Measurements from ENCODE around the gene OR2Y1. TPM values are rescaled to one million over a fixed set of nuclear protein-coding genes. Genes with fewer than 3 reads are reported as not detected.
"Not testable (repeated sequence)": the region's sequence is repeated elsewhere in the genome, so short reads cannot be mapped to it uniquely, and the experiment has no call there.

OR2Y1 gene
- total RNA-seq, 1 donor from 2014 or later: not detected

DNA sequence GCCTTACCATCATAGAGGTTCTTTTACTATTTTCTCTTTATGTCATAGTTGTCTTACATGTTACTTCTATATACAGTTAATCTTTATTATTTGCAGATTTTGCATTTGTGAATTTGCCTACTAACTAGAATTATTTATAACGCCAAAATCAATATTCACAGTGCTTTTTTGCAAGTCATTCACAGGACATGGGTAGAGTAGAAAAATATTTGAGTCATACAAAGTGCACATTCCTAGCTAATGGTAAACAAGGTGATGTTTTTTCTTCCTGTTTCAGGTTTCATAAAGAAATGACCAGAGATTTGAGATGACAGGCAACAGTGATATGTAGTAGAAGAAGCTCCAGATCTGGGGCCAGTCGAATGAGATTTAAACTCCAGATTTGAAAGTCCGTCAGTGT is 30.0 kb upstream of the OR2Y1 start:
- no peak for TF ChIP-seq CTCF (IDR thresholded peaks at IDR 0.05)
- no peak for DNase-seq

DNA sequence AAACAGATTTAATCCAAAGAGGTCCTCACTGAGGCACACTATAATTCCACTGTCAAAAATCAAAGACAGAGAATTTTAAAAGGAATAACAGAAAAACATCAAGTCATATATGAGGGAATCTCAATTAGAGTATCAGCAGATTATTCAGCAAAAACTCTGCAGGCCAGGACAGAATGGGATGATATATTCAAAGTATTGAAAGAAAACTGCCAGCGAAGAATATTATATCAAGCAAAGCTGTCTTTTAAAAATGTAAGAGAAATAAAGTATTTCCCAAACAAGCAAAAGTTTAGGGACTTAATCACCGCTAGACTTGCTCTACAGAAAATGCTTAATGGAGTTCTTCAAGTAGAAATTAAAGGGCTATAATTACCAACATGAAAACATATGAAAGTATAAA is 15.7 kb upstream of the OR2Y1 start:
- POLR2A ChIA-PET: interaction anchor here (0.6 kb wide), 1 partner anchor 55 kb away, joined by 3 read pairs; no protein-coding TSS in a partner anchor
- no peak overlapping the region for H3K4me3 Mint-ChIP-seq
- no peaks in the 10 kb centered on the region for H3K4me1 Mint-ChIP-seq

More for the DNA sequence above, 30.0 kb upstream of the OR2Y1 start:
- no peak for ATAC-seq (ENCODE audit: low read depth)
- Mint-ChIP-seq H3K27me3 (peaks cover 22% of the 10 kb centered on the region), H3K27ac (no peak overlapping the region), H3K4me3 (no peak overlapping the region), H3K9me3 (peaks cover 27% of the 10 kb centered on the region), H3K36me3 (ENCODE audit: low read depth) (no peaks in the 10 kb centered on the region), H3K4me1 (no peaks in the 10 kb centered on the region)
- intact Hi-C loops (cut with micrococcal nuclease): no loop called here
- ChIA-PET POLR2A (no interaction called here), CTCF (no interaction called here)

GRCh38 chr5:180744253-180744652 is 4.4 kb upstream of the OR2Y1 start:
- Mint-ChIP-seq H3K9me3 (no peaks in the 10 kb centered on the region), H3K4me3 (no peak overlapping the region), H3K36me3 (ENCODE audit: low read depth) (no peaks in the 10 kb centered on the region), H3K4me1 (no peaks in the 10 kb centered on the region), H3K27ac (no peak overlapping the region), H3K27me3 (peaks cover 6% of the 10 kb centered on the region)
- ATAC-seq (ENCODE audit: low read depth) (no peak), DNase-seq (no peak)
- no peak for TF ChIP-seq CTCF (IDR thresholded peaks at IDR 0.05)
- CTCF ChIA-PET: no interaction called here
- POLR2A ChIA-PET: no interaction called here
- intact Hi-C loops (cut with micrococcal nuclease): no loop called here

More for the DNA sequence above, 15.7 kb upstream of the OR2Y1 start:
- TF ChIP-seq CTCF (IDR thresholded peaks at IDR 0.05): no peak
- DNase-seq (no peak), ATAC-seq (ENCODE audit: low read depth) (no peak)
- Mint-ChIP-seq H3K27me3 (peaks cover 13% of the 10 kb centered on the region), H3K9me3 (peaks cover 2% of the 10 kb centered on the region), H3K36me3 (ENCODE audit: low read depth) (no peaks in the 10 kb centered on the region), H3K27ac (no peak overlapping the region)
- intact Hi-C loops (cut with micrococcal nuclease): no loop called here
- CTCF ChIA-PET: no interaction called here

DNA sequence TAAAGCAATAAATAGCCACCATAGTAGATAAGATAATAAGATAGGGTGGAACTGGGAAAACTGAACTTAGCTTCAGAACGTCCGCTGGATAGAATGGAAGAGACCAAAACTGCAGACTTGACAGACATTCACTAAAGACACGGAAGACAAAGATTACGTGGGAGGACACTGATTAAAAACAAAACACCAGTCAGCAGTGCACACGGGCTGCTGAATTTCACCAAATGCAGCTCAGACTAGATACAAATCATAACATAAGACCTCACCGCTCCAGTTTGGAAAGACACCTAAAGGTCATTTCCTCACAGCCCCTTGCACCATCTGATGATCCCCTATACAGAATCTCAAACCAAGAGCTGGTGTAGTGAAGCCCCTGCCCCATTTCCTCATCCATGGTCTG is 2.9 kb upstream of the OR2Y1 start:
- Mint-ChIP-seq H3K27me3 (peaks cover 13% of the 10 kb centered on the region), H3K27ac (no peak overlapping the region), H3K4me3 (no peak overlapping the region), H3K9me3 (no peaks in the 10 kb centered on the region), H3K36me3 (ENCODE audit: low read depth) (no peaks in the 10 kb centered on the region), H3K4me1 (no peaks in the 10 kb centered on the region)
- ChIA-PET POLR2A (no interaction called here), CTCF (no interaction called here)
- ATAC-seq (ENCODE audit: low read depth): no peak
- no peak for DNase-seq
- intact Hi-C loops (cut with micrococcal nuclease): no loop called here
- no peak for TF ChIP-seq CTCF (IDR thresholded peaks at IDR 0.05)

- H3K36me3 Mint-ChIP-seq (ENCODE audit: low read depth); DNase-seq; H3K4me1 Mint-ChIP-seq; H3K27ac Mint-ChIP-seq; ATAC-seq (ENCODE audit: low read depth); H3K4me3 Mint-ChIP-seq; POLR2A ChIA-PET; intact Hi-C loops (cut with micrococcal nuclease); CTCF ChIA-PET; H3K9me3 Mint-ChIP-seq: not testable (repeated sequence)
- peaks cover 14% of the 10 kb centered on the region for H3K27me3 Mint-ChIP-seq
Measured at GRCh38 chr5:180740953-180741352, 1.1 kb upstream of the OR2Y1 start.

- ChIA-PET POLR2A (no interaction called here), CTCF (no interaction called here)
- Mint-ChIP-seq H3K27ac (no peak overlapping the region), H3K4me1 (no peaks in the 10 kb centered on the region), H3K4me3 (no peak overlapping the region), H3K9me3 (no peaks in the 10 kb centered on the region), H3K36me3 (ENCODE audit: low read depth) (no peaks in the 10 kb centered on the region), H3K27me3 (peaks cover 16% of the 10 kb centered on the region)
- no peak for TF ChIP-seq CTCF (IDR thresholded peaks at IDR 0.05)
- intact Hi-C loops (cut with micrococcal nuclease): no loop called here
- ATAC-seq (ENCODE audit: low read depth): no peak
- no peak for DNase-seq
Measured at GRCh38 chr5:180739271-180739670, 587 bp downstream of the OR2Y1 start.
